Colonic mucosa (tissue), 4 donors: ENCODE data around the gene FOXK2. TPM values are rescaled to one million over a fixed set of nuclear protein-coding genes. Genes with fewer than 3 reads are reported as not detected.

Source experiments
- DNase-seq: peaks from one replicate; pipeline ENCODE4 v3.0.0-alpha.2; 2020
- H3K27ac ChIP-seq: fragments of 200-600 bp; one replicate; pipeline ENCODE4 v1.8.0; 2021
- H3K27me3 ChIP-seq: fragments of 200-600 bp; one replicate; pipeline ENCODE4 v1.8.0; 2021
- H3K36me3 ChIP-seq: fragments of 200-600 bp; one replicate; pipeline ENCODE4 v1.8.0; 2021
- H3K4me1 ChIP-seq: fragments of 200-600 bp; one replicate; pipeline ENCODE4 v1.8.0; 2021; ENCODE audit warnings: mild to moderate bottlenecking
- H3K4me3 ChIP-seq: fragments of 200-600 bp; one replicate; pipeline ENCODE4 v1.8.0; 2021
- H3K9ac ChIP-seq, 2 donors: one replicate each; pipeline ENCODE4 v1.7.0; 2013; ENCODE audit warnings: control low read depth in 2 of 2, low read depth in 2 of 2, low read length in 2 of 2
- H3K9me3 ChIP-seq: fragments of 200-600 bp; one replicate; pipeline ENCODE4 v1.8.0; 2021
- intact Hi-C: fragments of 100-400 bp; cut with DNase I; formaldehyde crosslinking; loops from one replicate; pipeline ENCODE4 v1.14.1; 2022
- total RNA-seq, 2 donors: library from RNA; stranded (reverse); fragmentation: NEBNext Ultra II Directional in 1 of 2; extraction: Animal tissue kit (Norgen Biotek cat#: 25700) in 1 of 2; gene quantifications; one replicate each; pipeline ENCODE4 v1.2.1, GENCODE V29; 2021
- TF ChIP-seq, protein P1 (sequence below): fragments of 200-600 bp; IDR thresholded peaks from one replicate; pipeline ENCODE4 v1.8.0; 2022; ENCODE audit warnings: antibody characterized with exemption, mild to moderate bottlenecking
- donor health status: healthy.
- donor health status: DM: no; HTN: no; CAD: no.
- donor health status: DM: no; HTN: no; CAD: no.

FOXK2 gene
- total RNA-seq, 2 donors from 2014 or later = 34.8 to 44.5 TPM

GRCh38 chr17:82542439-82542838, 22.9 kb downstream of the FOXK2 start:
- H3K4me1 ChIP-seq = peaks cover 6% of the 10 kb centered on the region

DNA sequence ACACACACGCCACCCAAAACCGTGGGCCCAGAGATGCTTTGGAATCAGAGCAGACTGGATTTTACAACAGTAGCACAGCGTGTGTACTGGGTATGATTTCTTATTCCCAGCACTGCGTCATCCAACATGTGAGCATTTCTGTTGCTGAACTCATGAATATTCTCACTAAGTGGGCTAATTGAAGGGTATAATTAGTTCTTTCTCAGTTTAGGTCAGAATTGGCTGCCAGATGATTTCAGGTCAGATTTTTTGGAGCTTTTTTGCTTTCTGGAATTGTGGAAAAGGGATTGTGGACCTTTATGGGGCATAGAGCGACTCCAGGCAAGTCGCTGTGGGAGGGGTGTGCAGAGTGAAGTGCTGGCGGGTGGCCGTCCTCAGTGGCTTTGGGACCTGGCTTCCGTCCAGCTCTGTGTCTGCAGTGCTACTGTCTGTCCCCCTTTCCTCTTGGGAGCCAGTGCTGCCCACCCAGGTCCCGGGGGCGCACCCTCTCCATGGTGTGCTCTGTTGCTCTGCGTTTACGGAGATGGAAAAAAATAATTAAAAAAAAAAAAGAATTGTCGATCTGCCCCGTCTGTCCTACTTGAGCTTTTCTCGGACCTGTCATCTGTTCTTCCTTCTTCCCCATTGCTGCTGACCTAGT, 25.0 kb downstream of the FOXK2 start:
- TF ChIP-seq, protein P1, sequence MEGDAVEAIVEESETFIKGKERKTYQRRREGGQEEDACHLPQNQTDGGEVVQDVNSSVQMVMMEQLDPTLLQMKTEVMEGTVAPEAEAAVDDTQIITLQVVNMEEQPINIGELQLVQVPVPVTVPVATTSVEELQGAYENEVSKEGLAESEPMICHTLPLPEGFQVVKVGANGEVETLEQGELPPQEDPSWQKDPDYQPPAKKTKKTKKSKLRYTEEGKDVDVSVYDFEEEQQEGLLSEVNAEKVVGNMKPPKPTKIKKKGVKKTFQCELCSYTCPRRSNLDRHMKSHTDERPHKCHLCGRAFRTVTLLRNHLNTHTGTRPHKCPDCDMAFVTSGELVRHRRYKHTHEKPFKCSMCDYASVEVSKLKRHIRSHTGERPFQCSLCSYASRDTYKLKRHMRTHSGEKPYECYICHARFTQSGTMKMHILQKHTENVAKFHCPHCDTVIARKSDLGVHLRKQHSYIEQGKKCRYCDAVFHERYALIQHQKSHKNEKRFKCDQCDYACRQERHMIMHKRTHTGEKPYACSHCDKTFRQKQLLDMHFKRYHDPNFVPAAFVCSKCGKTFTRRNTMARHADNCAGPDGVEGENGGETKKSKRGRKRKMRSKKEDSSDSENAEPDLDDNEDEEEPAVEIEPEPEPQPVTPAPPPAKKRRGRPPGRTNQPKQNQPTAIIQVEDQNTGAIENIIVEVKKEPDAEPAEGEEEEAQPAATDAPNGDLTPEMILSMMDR = no peak
- Histone ChIP-seq H3K4me1 (peaks cover 12% of the 10 kb centered on the region), H3K9ac (peak overlapping the region in 1 of 2 donors; percentile 2), H3K36me3 (no peaks in the 10 kb centered on the region), H3K27ac (no peak overlapping the region), H3K9me3 (no peaks in the 10 kb centered on the region), H3K4me3 (no peak overlapping the region), H3K27me3 (no peaks in the 10 kb centered on the region)
- intact Hi-C loops = no loop called here
- no peak for DNase-seq

More at GRCh38 chr17:82542439-82542838, 22.9 kb downstream of the FOXK2 start:
- Histone ChIP-seq H3K36me3 (no peaks in the 10 kb centered on the region), H3K27ac (no peak overlapping the region), H3K9ac (no peak overlapping the region), H3K4me3 (no peak overlapping the region), H3K27me3 (no peaks in the 10 kb centered on the region), H3K9me3 (no peaks in the 10 kb centered on the region)
- intact Hi-C loops = no loop called here
- TF ChIP-seq, protein P1 = no peak
- no peak for DNase-seq

DNA sequence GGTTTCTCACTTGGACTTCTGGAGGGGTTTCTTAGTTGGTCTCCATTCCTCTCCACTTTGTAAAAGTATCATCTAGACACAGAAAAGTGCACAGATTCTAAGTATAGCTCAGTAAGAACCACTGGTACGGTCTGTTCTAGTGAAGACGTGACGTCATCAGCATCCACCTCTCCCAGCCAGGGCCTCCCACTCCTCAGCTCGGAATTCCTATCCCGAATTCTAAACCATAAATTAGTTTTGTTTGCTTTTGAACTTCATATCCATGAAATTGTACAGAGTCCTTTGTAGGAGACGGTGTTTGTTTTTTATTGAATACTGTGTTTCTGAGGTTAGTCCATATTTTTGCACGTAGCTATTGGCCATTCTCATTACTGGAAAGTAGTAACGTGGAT, 25.5 kb downstream of the FOXK2 start:
- Histone ChIP-seq H3K4me1 (peaks cover 13% of the 10 kb centered on the region), H3K36me3 (no peaks in the 10 kb centered on the region), H3K27ac (no peak overlapping the region), H3K9me3 (no peaks in the 10 kb centered on the region), H3K4me3 (no peak overlapping the region), H3K27me3 (no peaks in the 10 kb centered on the region), H3K9ac (no peak overlapping the region)
- TF ChIP-seq, protein P1 = no peak
- intact Hi-C loops = no loop called here
- DNase-seq = no peak

GRCh38 chr17:82547981-82548380, 28.4 kb downstream of the FOXK2 start:
- Histone ChIP-seq H3K27ac (no peak overlapping the region), H3K4me1 (peaks cover 20% of the 10 kb centered on the region), H3K36me3 (no peaks in the 10 kb centered on the region), H3K9ac (no peak overlapping the region), H3K27me3 (no peaks in the 10 kb centered on the region), H3K9me3 (no peaks in the 10 kb centered on the region), H3K4me3 (no peak overlapping the region)
- no peak for DNase-seq
- TF ChIP-seq, protein P1 = no peak
- intact Hi-C loops = no loop called here

GRCh38 chr17:82548681-82549303, 29.3 kb downstream of the FOXK2 start:
- Histone ChIP-seq H3K4me1 (peaks cover 20% of the 10 kb centered on the region), H3K9ac (peak overlapping the region in 1 of 2 donors; percentile 70), H3K9me3 (no peaks in the 10 kb centered on the region), H3K36me3 (no peaks in the 10 kb centered on the region), H3K4me3 (no peak overlapping the region), H3K27ac (peak overlapping the region; percentile 67), H3K27me3 (no peaks in the 10 kb centered on the region)
- DNase-seq = peak; percentile 75
- intact Hi-C loops = no loop called here
- TF ChIP-seq, protein P1 = no peak
